ENCODE data around the gene RFC2.
"Not testable (repeated sequence)": the region's sequence is repeated elsewhere in the genome, so short reads cannot be mapped to it uniquely, and the experiment has no call there.

RFC2 gene

DNA sequence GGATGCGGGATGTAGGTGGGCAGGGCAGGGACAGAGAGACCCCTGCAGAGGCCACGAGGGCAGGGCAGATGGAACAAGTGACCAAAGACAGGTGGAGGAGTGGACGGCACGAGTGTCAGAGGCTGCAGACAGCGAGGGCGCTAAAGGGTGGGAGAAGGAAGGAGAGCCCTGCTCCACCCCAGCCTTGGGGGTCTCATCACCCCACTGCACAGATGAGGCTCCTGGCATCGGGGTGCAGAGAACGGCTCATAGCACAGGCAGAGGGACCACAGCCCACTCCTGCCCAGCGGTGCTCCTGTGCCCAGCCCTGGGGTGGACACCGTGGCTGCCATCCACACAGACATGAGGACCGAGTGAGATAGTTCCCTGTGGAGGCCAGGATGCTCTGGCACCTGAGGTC, 46.6 kb downstream of the RFC2 start:
- TF ChIP-seq, protein P1, sequence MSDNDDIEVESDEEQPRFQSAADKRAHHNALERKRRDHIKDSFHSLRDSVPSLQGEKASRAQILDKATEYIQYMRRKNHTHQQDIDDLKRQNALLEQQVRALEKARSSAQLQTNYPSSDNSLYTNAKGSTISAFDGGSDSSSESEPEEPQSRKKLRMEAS (IDR thresholded peaks at IDR 0.05; ENCODE audit: low read depth, low read length) = no peak
- TF ChIP-seq, protein P2, sequence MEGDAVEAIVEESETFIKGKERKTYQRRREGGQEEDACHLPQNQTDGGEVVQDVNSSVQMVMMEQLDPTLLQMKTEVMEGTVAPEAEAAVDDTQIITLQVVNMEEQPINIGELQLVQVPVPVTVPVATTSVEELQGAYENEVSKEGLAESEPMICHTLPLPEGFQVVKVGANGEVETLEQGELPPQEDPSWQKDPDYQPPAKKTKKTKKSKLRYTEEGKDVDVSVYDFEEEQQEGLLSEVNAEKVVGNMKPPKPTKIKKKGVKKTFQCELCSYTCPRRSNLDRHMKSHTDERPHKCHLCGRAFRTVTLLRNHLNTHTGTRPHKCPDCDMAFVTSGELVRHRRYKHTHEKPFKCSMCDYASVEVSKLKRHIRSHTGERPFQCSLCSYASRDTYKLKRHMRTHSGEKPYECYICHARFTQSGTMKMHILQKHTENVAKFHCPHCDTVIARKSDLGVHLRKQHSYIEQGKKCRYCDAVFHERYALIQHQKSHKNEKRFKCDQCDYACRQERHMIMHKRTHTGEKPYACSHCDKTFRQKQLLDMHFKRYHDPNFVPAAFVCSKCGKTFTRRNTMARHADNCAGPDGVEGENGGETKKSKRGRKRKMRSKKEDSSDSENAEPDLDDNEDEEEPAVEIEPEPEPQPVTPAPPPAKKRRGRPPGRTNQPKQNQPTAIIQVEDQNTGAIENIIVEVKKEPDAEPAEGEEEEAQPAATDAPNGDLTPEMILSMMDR (IDR thresholded peaks at IDR 0.05; ENCODE audit: low read depth, low read length) = no peak
- TF ChIP-seq POLR2A (IDR thresholded peaks at IDR 0.05; ENCODE audit: extremely low read depth, insufficient read length) (no peak), MYC (IDR thresholded peaks at IDR 0.05; ENCODE audit: low read depth, low read length) (no peak)
- no peak for DNase-seq (ENCODE audit: low read depth)
- H3K4me3 ChIP-seq (ENCODE audit: low read depth, low read length) = no peak overlapping the region

GRCh38 chr7:74206589-74207120, 47.5 kb downstream of the RFC2 start:
- TF ChIP-seq, protein P1 (IDR thresholded peaks at IDR 0.05; ENCODE audit: low read depth, low read length) = peak; percentile 98
- no peak for TF ChIP-seq POLR2A (IDR thresholded peaks at IDR 0.05; ENCODE audit: extremely low read depth, insufficient read length)
- TF ChIP-seq, protein P2 (IDR thresholded peaks at IDR 0.05; ENCODE audit: low read depth, low read length) = peak; percentile 97
- TF ChIP-seq MYC (IDR thresholded peaks at IDR 0.05; ENCODE audit: low read depth, low read length) = peak; percentile 83
- DNase-seq (ENCODE audit: low read depth) = peak; percentile 88
- no peak overlapping the region for H3K4me3 ChIP-seq (ENCODE audit: low read depth, low read length)

DNA sequence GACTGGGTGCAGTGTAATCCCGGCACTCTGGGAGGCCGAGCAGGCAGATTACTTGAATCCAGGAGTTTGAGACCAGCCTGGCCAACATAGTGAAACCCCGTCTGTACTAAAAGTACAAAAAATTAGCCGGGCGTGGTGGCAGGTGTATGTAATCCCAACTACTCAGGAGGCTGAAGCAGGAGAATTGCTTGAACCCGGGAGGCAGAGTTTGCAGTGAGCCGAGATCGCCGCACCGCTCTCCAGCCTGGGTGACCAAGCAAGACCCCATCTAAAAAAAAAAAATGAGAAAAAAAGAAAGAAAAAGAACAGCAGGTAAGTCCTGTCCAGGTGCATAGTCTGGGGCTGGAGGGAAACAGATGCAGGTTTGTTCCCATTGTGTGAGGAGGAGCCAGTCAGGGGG, 48.1 kb downstream of the RFC2 start:
- not testable (repeated sequence) for H3K4me3 ChIP-seq (ENCODE audit: low read depth, low read length); DNase-seq (ENCODE audit: low read depth)

DNA sequence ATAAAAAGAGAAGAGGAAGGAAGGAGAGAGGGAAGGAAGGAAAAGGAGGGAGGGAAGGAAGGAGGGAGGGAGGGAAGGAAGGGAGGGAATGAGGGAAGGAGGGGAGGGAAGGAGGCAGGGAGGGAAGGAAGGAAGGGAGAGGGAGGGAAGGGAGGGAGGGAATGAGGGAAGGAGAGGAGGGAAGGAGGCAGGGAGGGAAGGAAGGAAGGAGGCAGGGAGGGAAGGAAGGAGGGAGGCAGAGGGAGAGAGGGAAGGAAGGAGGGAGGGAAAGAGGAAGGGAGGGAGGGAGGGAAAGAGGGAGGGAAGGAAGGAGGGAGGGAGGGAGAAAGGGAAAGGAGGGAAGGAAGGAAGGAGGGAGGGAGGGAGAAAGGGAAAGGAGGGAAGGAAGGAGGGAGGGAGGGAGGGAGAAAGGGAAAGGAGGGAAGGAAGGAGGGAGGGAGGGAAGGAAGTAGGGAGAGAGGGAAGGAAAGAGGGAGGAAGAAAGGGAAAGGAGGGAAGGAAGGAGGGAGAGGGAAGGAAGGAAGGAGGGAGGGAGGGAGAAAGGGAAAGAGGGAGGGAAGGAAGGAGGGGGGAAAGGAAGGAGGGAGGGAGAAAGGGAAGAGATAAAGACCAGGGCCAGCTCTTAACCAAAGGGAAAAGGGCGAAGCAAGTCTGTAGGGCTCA, 50.1 kb downstream of the RFC2 start:
- no peak for DNase-seq (ENCODE audit: low read depth)
- H3K4me3 ChIP-seq (ENCODE audit: low read depth, low read length) = no peak overlapping the region
- TF ChIP-seq, protein P1 (IDR thresholded peaks at IDR 0.05; ENCODE audit: low read depth, low read length) = no peak
- TF ChIP-seq, protein P2 (IDR thresholded peaks at IDR 0.05; ENCODE audit: low read depth, low read length) = no peak
- TF ChIP-seq MYC (IDR thresholded peaks at IDR 0.05; ENCODE audit: low read depth, low read length) (no peak), POLR2A (IDR thresholded peaks at IDR 0.05; ENCODE audit: extremely low read depth, insufficient read length) (no peak)

GRCh38 chr7:74202841-74203556, 51.2 kb downstream of the RFC2 start:
- no peak overlapping the region for H3K4me3 ChIP-seq (ENCODE audit: low read depth, low read length)
- peak; percentile 92 for DNase-seq (ENCODE audit: low read depth)
- TF ChIP-seq, protein P2 (IDR thresholded peaks at IDR 0.05; ENCODE audit: low read depth, low read length) = peak; percentile 84
- TF ChIP-seq POLR2A (IDR thresholded peaks at IDR 0.05; ENCODE audit: extremely low read depth, insufficient read length) (no peak), MYC (IDR thresholded peaks at IDR 0.05; ENCODE audit: low read depth, low read length) (peak; percentile 58)
- TF ChIP-seq, protein P1 (IDR thresholded peaks at IDR 0.05; ENCODE audit: low read depth, low read length) = peak; percentile 56

Data from NB4 (cell line).